Colonic mucosa (tissue), 4 donors: ENCODE results near the gene BTAF1. TPM values are rescaled to one million over a fixed set of nuclear protein-coding genes. Genes with fewer than 3 reads are reported as not detected.

Source experiments
- DNase-seq: peaks from one replicate; pipeline ENCODE4 v3.0.0-alpha.2; 2020
- H3K27ac ChIP-seq: fragments of 200-600 bp; one replicate; pipeline ENCODE4 v1.8.0; 2021
- H3K27me3 ChIP-seq: fragments of 200-600 bp; one replicate; pipeline ENCODE4 v1.8.0; 2021
- H3K36me3 ChIP-seq: fragments of 200-600 bp; one replicate; pipeline ENCODE4 v1.8.0; 2021
- H3K4me1 ChIP-seq: fragments of 200-600 bp; one replicate; pipeline ENCODE4 v1.8.0; 2021; ENCODE audit warnings: mild to moderate bottlenecking
- H3K4me3 ChIP-seq: fragments of 200-600 bp; one replicate; pipeline ENCODE4 v1.8.0; 2021
- H3K9ac ChIP-seq, 2 donors: one replicate each; pipeline ENCODE4 v1.7.0; 2013; ENCODE audit warnings: control low read depth in 2 of 2, low read depth in 2 of 2, low read length in 2 of 2
- H3K9me3 ChIP-seq: fragments of 200-600 bp; one replicate; pipeline ENCODE4 v1.8.0; 2021
- CTCF ChIP-seq: fragments of 200-600 bp; IDR thresholded peaks from one replicate; pipeline ENCODE4 v1.8.0; 2022; ENCODE audit warnings: antibody characterized with exemption, mild to moderate bottlenecking
- intact Hi-C: fragments of 100-400 bp; cut with DNase I; formaldehyde crosslinking; loops from one replicate; pipeline ENCODE4 v1.14.1; 2022
- total RNA-seq, 2 donors: library from RNA; stranded (reverse); fragmentation: NEBNext Ultra II Directional in 1 of 2; extraction: Animal tissue kit (Norgen Biotek cat#: 25700) in 1 of 2; gene quantifications; one replicate each; pipeline ENCODE4 v1.2.1, GENCODE V29; 2021
- donor health status: healthy.
- donor health status: DM: no; HTN: no; CAD: no.
- donor health status: DM: no; HTN: no; CAD: no.

Gene BTAF1
- total RNA-seq, 2 donors from 2014 or later, result 20.7 to 25.0 TPM

- no peaks in the 10 kb centered on the region for H3K9me3 ChIP-seq
- intact Hi-C loops, result no loop called here
- no peak overlapping the region for H3K4me3 ChIP-seq
- H3K36me3 ChIP-seq, result peaks cover 4% of the 10 kb centered on the region
- H3K27me3 ChIP-seq, result no peaks in the 10 kb centered on the region
- TF ChIP-seq CTCF, result no peak
- no peak for DNase-seq
- H3K27ac ChIP-seq, result no peak overlapping the region
- no peaks in the 10 kb centered on the region for H3K4me1 ChIP-seq
- no peak overlapping the region for H3K9ac ChIP-seq
These were observed 78.0 kb downstream of the BTAF1 start for GRCh38 chr10:92001581-92001980.

GRCh38 chr10:92001995-92002394 lies 78.4 kb downstream of the BTAF1 start:
- TF ChIP-seq CTCF, result no peak
- Histone ChIP-seq H3K36me3 (no peaks in the 10 kb centered on the region), H3K9ac (no peak overlapping the region), H3K4me1 (no peaks in the 10 kb centered on the region), H3K27ac (no peak overlapping the region), H3K4me3 (no peak overlapping the region), H3K27me3 (no peaks in the 10 kb centered on the region), H3K9me3 (no peaks in the 10 kb centered on the region)
- no peak for DNase-seq
- intact Hi-C loops, result no loop called here

- no peak overlapping the region for H3K4me3 ChIP-seq
- DNase-seq, result no peak
- TF ChIP-seq CTCF, result no peak
- no peaks in the 10 kb centered on the region for H3K27me3 ChIP-seq
- intact Hi-C loops, result no loop called here
- no peak overlapping the region for H3K9ac ChIP-seq
- H3K36me3 ChIP-seq, result no peaks in the 10 kb centered on the region
- H3K27ac ChIP-seq, result no peak overlapping the region
- no peaks in the 10 kb centered on the region for H3K9me3 ChIP-seq
- H3K4me1 ChIP-seq, result no peaks in the 10 kb centered on the region
These were observed 79.7 kb downstream of the BTAF1 start for GRCh38 chr10:92003258-92003657.

GRCh38 chr10:92005978-92006377 lies 82.4 kb downstream of the BTAF1 start:
- no peak overlapping the region for H3K9ac ChIP-seq
- H3K36me3 ChIP-seq, result no peaks in the 10 kb centered on the region
- no peak overlapping the region for H3K4me3 ChIP-seq
- no peaks in the 10 kb centered on the region for H3K27me3 ChIP-seq
- H3K9me3 ChIP-seq, result no peaks in the 10 kb centered on the region
- no peaks in the 10 kb centered on the region for H3K4me1 ChIP-seq
- TF ChIP-seq CTCF, result no peak
- intact Hi-C loops, result no loop called here
- H3K27ac ChIP-seq, result no peak overlapping the region
- DNase-seq, result no peak

- TF ChIP-seq CTCF, result no peak
These were observed 85.9 kb downstream of the BTAF1 start for GRCh38 chr10:92009445-92009844.

More at GRCh38 chr10:92009445-92009844, 85.9 kb downstream of the BTAF1 start:
- H3K36me3 ChIP-seq, result peaks cover 6% of the 10 kb centered on the region
- no peaks in the 10 kb centered on the region for H3K9me3 ChIP-seq
- intact Hi-C loops, result no loop called here
- H3K9ac ChIP-seq, result no peak overlapping the region
- H3K4me1 ChIP-seq, result no peaks in the 10 kb centered on the region
- DNase-seq, result no peak
- no peak overlapping the region for H3K27ac ChIP-seq
- no peaks in the 10 kb centered on the region for H3K27me3 ChIP-seq
- H3K4me3 ChIP-seq, result no peak overlapping the region
